ENCODE measurements around the gene ADNP. TPM values are rescaled to one million over a fixed set of nuclear protein-coding genes. Genes with fewer than 3 reads are reported as not detected.

ADNP gene
- total and polyA plus RNA-seq, 12 donors: 32.4 to 76.4 (median 54.0) TPM

DNA sequence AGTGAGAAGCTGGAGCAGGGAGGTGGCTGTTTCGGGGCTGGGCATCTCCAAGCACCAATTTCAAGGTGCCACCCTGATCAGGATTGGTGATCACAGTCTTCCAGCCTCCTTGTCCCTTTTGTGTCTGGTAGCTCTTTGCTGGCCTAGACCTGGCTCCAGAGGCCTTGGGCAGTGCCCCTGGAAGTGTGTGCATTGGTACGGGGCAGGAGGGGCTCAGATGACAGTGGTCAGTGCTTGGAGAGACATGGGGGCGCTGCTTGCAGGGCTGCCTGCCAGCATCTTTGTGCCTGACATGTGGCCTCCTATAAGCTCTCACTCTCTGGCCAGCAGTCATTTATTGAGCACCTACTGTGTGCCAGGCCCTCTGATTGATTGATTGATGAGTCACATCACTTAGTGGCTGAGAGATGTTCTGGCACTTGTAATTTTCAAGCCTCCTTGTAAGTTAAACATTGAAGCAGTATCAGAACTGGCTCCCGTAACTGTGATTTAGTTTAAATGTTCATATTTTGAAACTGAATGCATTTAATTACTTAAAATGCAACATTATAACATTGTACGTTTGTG, 74.7 kb downstream of the ADNP start:
- no peaks in the 10 kb centered on the region for H3K36me3 ChIP-seq (replicated peaks in 1 of 2)
- no peaks in the 10 kb centered on the region for H3K9me3 ChIP-seq (replicated peaks in 1 of 3)
- intact Hi-C loops (cut with DNase I): no loop called here
- H3K4me1 ChIP-seq (replicated peaks in 1 of 2): peaks cover 0 to 8% of the 10 kb centered on the region in 2 donors
- H3K27me3 ChIP-seq: no peaks in the 10 kb centered on the region
- WGBS, 4 donors: 73 to 82% (median 78%) methylated on average over 3 to 5 of the region's 5 CpGs
- TF ChIP-seq POLR2A (IDR thresholded peaks at IDR 0.05): no peak
- TF ChIP-seq, protein P1, sequence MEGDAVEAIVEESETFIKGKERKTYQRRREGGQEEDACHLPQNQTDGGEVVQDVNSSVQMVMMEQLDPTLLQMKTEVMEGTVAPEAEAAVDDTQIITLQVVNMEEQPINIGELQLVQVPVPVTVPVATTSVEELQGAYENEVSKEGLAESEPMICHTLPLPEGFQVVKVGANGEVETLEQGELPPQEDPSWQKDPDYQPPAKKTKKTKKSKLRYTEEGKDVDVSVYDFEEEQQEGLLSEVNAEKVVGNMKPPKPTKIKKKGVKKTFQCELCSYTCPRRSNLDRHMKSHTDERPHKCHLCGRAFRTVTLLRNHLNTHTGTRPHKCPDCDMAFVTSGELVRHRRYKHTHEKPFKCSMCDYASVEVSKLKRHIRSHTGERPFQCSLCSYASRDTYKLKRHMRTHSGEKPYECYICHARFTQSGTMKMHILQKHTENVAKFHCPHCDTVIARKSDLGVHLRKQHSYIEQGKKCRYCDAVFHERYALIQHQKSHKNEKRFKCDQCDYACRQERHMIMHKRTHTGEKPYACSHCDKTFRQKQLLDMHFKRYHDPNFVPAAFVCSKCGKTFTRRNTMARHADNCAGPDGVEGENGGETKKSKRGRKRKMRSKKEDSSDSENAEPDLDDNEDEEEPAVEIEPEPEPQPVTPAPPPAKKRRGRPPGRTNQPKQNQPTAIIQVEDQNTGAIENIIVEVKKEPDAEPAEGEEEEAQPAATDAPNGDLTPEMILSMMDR (IDR thresholded peaks at IDR 0.05): no peak
- DNase-seq: no peak
- H3K27ac ChIP-seq: no peak overlapping the region
- H3K4me3 ChIP-seq: no peak overlapping the region

DNA sequence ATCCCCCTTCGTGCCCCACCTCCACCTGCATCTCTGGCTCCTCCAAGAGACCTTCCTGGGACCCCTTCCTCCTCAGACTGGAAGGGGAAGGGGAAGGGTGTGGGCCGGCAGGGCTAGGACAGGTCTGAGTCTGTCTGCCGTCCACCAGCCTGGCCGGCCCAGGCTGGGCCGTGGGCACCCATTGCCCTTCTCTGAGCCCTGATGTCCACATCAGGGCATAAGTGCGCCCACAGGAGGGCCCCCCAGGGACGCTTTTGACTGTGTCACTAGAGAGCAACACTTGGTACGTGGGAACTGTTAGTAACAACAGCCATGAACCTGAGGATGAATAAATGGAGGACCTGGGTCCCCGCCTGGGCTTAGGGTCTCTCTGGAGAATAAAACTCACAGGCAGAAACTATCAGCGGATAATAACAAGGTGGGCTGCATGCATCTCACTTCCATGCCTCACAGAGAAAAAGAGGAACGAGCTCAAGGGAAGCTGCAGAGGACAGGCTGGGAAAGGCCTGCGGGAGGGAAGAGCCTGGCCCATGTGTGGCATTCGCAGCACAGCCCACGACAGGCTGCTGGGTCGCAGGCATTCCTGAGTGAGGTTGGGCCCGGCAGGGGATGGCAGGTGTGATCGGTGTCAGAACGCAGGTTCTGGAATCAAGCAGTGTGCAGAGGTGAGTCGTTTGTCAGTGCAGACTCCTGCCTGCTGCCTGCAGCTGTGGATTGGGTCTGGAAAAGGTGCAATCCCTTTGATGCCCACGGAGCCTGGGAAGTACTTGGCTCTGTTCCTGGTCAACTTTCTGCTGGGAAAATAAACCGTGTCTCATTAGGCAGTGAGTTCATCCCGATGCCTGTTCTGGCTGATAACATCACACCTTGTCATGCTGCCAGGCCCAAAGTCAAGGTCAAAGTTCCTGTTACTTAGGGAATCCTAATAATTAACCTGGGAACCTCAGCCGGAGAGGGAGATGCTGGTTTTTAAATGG, 75.5 kb downstream of the ADNP start:
- TF ChIP-seq, protein P1 (IDR thresholded peaks at IDR 0.05): no peak
- TF ChIP-seq POLR2A (IDR thresholded peaks at IDR 0.05): no peak
- 65 to 70% (median 69%) methylated on average over 14 to 23 of the region's 23 CpGs for WGBS, 4 donors
- intact Hi-C loops (cut with DNase I): no loop called here
- no peaks in the 10 kb centered on the region for H3K27me3 ChIP-seq
- no peak overlapping the region for H3K4me3 ChIP-seq
- H3K4me1 ChIP-seq (replicated peaks in 1 of 2): peaks cover 0 to 8% of the 10 kb centered on the region in 2 donors
- H3K27ac ChIP-seq: no peak overlapping the region
- no peaks in the 10 kb centered on the region for H3K36me3 ChIP-seq (replicated peaks in 1 of 2)
- peak in 6 of 7 donors; percentile 34 to 60 (median 51) for DNase-seq
- H3K9me3 ChIP-seq (replicated peaks in 1 of 3): no peaks in the 10 kb centered on the region

DNA sequence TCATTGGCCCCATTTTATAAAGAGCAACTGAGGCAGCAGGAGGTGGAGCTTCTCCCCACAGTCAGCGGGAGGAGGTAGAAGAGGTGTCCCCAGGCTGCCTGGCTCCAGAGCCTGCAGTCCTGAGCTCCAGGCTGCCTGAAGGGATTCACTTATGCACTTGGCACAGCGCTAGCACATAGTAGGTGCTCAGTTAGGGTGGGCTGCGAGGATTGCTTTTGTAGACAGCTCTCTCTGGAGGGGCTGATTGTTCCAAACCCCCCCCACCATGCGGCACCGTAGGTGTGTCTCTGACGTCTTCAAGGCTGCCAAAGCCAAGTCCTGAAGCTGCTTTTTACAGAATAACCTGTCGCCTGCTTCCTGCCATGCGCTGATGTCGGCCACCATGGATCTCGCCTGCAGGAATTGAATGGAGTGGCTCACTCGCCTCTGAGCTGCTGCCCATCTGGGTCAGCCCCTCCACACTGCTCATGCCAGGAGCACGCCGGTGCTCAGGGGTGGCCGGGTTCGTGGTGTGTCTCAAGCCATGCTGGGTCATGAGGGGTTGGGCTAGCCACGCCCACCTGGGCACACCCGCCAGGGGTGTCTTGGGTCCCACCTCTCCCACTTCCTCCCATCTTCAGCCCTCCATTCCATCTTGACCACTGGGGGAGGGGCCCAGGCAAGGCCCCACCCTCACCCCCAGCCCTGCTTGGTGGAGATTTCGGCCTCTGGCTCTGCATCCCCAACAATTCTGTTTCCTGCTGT, 76.6 kb downstream of the ADNP start:
- Histone ChIP-seq H3K9me3 (replicated peaks in 1 of 3) (no peaks in the 10 kb centered on the region), H3K27me3 (no peaks in the 10 kb centered on the region), H3K4me1 (replicated peaks in 1 of 2) (peaks cover 0 to 8% of the 10 kb centered on the region in 2 donors), H3K27ac (no peak overlapping the region), H3K4me3 (no peak overlapping the region), H3K36me3 (replicated peaks in 1 of 2) (no peaks in the 10 kb centered on the region)
- TF ChIP-seq, protein P1 (IDR thresholded peaks at IDR 0.05): no peak
- no peak for TF ChIP-seq POLR2A (IDR thresholded peaks at IDR 0.05)
- intact Hi-C loops (cut with DNase I): no loop called here
- 83 to 92% (median 86%) methylated on average over 10 to 18 of the region's 18 CpGs for WGBS, 4 donors
- DNase-seq: no peak

DNA sequence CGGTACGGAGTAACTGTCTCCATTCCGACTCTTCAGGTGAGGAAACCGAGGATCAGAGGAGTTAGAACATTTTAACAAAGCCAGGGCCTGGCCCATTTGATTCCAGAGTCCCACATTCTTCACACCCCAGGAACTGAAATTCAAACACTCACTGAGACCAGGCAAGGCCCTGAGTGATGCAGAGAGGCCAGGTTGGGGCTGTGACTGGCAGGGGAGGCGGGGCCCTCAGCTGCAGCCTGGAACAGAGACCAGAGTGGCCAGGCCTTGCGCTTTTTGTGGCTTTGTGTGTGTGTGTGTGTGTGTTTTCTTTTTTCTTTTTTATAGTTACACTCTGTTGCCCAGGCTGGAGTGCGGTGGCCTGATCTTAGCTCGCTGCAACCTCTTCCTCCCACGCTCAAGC, 79.2 kb downstream of the ADNP start:
- 95 to 97% (median 96%) methylated on average over 9 of the region's 9 CpGs for WGBS, 4 donors
- Histone ChIP-seq H3K4me1 (replicated peaks in 1 of 2) (peaks cover 8 to 22% of the 10 kb centered on the region in 2 donors), H3K9me3 (replicated peaks in 1 of 3) (no peaks in the 10 kb centered on the region), H3K27me3 (no peaks in the 10 kb centered on the region), H3K36me3 (replicated peaks in 1 of 2) (no peaks in the 10 kb centered on the region), H3K4me3 (no peak overlapping the region), H3K27ac (no peak overlapping the region)
- DNase-seq: no peak
- TF ChIP-seq, protein P1 (IDR thresholded peaks at IDR 0.05): no peak
- TF ChIP-seq POLR2A (IDR thresholded peaks at IDR 0.05): no peak
- intact Hi-C loops (cut with DNase I): no loop called here
